Effector memory CD4-positive, alpha-beta T cell (primary cell): ENCODE results near the gene GEMIN2.
A peak's percentile ranks its signal among the peaks of the same experiment; 100 is the strongest.
"Not testable (repeated sequence)": the region's sequence is repeated elsewhere in the genome, so short reads cannot be mapped to it uniquely, and the experiment has no call there.

ENCODE experiments used
- DNase-seq, 3 donors: peaks; one replicate each; pipeline ENCODE4 v3.0.0-alpha.2; 2020
- H3K27ac ChIP-seq: 2 replicates; pipeline ENCODE4 v1.7.0; 2013; ENCODE audit warnings: mild to moderate bottlenecking, low read length, moderate library complexity; ENCODE audit not compliant: insufficient read depth, poor library complexity, severe bottlenecking
- H3K27me3 ChIP-seq: replicated peaks from 2 replicates; pipeline ENCODE4 v1.7.0; 2013; ENCODE audit warnings: mild to moderate bottlenecking, low read length; ENCODE audit not compliant: insufficient read depth, control insufficient read depth, poor library complexity, severe bottlenecking
- H3K36me3 ChIP-seq: 2 replicates; pipeline ENCODE4 v1.7.0; 2013; ENCODE audit warnings: mild to moderate bottlenecking, low read length, moderate library complexity; ENCODE audit not compliant: control insufficient read depth, insufficient read depth
- H3K4me1 ChIP-seq: 2 replicates; pipeline ENCODE4 v1.7.0; 2013; ENCODE audit warnings: low read length, mild to moderate bottlenecking; ENCODE audit not compliant: control insufficient read depth, insufficient read depth, poor library complexity, severe bottlenecking
- H3K4me3 ChIP-seq: 2 replicates; pipeline ENCODE4 v1.7.0; 2013; ENCODE audit warnings: low read length, low read depth, mild to moderate bottlenecking; ENCODE audit not compliant: insufficient read depth, poor library complexity, severe bottlenecking
- H3K9me3 ChIP-seq: 2 replicates; pipeline ENCODE4 v1.7.0; 2013; ENCODE audit warnings: mild to moderate bottlenecking, low read length, moderate library complexity; ENCODE audit not compliant: control insufficient read depth
- total RNA-seq, 3 donors: gene quantifications; one replicate each; lab custom pipeline; 2026; lab: John Stamatoyannopoulos, UW

GEMIN2 gene, protein sequence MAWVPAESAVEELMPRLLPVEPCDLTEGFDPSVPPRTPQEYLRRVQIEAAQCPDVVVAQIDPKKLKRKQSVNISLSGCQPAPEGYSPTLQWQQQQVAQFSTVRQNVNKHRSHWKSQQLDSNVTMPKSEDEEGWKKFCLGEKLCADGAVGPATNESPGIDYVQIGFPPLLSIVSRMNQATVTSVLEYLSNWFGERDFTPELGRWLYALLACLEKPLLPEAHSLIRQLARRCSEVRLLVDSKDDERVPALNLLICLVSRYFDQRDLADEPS
- 5.8 to 9.7 (median 6.8) reads per million in 3 donors for total RNA-seq

DNA sequence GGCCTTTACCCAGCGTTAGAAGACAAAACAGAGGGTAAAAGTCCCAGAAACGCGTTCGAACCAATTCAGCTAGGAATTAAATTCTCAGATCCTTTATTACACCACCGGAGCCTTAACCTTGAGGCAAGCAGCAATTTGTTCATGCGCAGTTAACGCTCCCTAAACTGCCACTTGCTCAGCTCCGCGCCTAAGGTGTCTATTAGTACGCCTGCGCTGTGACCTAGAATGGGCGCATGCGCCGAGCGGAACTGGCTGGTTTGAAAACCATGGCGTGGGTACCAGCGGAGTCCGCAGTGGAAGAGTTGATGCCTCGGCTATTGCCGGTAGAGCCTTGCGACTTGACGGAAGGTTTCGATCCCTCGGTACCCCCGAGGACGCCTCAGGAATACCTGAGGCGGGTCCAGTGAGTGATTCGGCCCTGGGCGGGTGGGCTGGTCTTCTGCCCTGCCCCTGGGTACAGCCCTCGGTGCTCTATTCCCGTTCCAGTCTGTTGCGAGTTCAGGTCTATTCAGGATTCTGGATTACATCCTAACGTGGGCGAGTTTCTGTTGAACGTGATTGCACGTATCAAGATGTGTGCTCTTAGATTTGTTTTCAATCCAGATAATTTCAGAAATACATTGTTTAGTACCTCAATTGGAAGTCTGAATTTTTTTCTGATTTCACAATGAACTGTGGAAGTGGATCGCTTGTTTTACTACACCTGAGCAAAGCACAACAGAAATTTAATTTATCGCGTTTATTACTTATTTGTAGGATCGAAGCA is at the start of gene GEMIN2:
Gene GEMIN2, plus strand, starts transcription at position 251 of the 766 bp plus-strand sequence. Its CDS starts 16 bp downstream, at position 267.
- Histone ChIP-seq H3K4me3 (peak within 1 kb of the TSS; percentile 88), H3K27me3 (no peaks in the 10 kb centered on the region), H3K9me3 (no peaks in the 10 kb centered on the region), H3K36me3 (no peaks in the 10 kb centered on the region), H3K27ac (peak within 1 kb of the TSS; percentile 79), H3K4me1 (peaks cover 5% of the 10 kb centered on the region)
- peak; percentile 88 to 91 (median 88) for DNase-seq

DNA sequence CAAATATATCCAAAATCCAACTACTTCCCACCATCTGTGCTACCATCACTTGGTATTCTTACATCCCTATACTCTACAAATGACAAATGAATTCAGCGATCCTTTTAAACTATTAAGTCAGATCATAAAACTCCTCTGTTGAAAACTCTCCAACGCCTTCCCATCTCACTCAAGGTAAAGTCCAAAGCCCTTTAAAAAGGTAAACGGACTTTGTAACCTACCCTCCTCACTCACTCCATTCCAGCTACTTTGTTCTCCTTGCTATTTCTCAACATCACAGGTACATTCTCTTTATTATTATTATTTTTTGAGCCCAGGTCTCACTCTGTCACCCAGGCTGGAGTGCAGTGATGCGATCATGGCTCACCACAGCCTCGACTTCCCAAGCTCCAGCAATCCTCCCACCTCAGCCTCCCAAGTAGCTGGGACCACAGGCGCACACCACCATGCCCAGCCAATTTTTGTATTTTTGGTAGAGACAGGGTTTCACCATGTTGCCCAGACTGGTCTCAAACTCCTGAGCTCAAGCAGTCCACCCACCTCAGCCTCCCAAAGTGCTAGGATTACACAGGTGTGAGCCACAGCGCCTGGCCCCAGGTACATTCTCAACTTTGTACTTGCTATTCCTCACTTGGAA is 44.8 kb upstream of the GEMIN2 start:
- not testable (repeated sequence) for H3K4me1 ChIP-seq, H3K27me3 ChIP-seq, H3K4me3 ChIP-seq, DNase-seq, H3K27ac ChIP-seq, H3K9me3 ChIP-seq
- H3K36me3 ChIP-seq = peaks cover 41% of the 10 kb centered on the region

DNA sequence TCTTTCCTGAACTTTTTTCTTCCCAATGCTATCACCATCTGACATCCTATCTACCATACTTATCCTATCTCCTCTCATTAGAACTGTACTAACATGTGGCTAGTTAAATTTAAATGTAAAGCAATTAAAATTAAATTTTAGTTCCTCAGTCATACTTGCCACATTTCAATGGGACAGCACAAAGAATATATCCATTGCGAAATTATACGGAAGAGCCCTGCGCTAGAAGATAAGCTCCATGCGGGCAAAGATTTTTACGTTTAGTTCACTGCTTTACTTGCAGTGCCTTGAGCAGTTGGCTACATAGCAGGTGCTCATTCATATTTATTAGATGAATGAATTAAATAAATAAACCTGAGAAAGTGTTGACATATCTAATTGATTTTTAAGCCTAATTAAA is 44.2 kb upstream of the GEMIN2 start:
- DNase-seq = no peak
- Histone ChIP-seq H3K27ac (no peak overlapping the region), H3K27me3 (no peaks in the 10 kb centered on the region), H3K4me1 (no peaks in the 10 kb centered on the region), H3K4me3 (no peak overlapping the region), H3K9me3 (no peaks in the 10 kb centered on the region), H3K36me3 (peaks cover 40% of the 10 kb centered on the region)

- H3K4me1 ChIP-seq = no peaks in the 10 kb centered on the region
- H3K27ac ChIP-seq = no peak overlapping the region
- no peak for DNase-seq
- no peaks in the 10 kb centered on the region for H3K9me3 ChIP-seq
- H3K4me3 ChIP-seq = no peak overlapping the region
- H3K27me3 ChIP-seq = no peaks in the 10 kb centered on the region
- H3K36me3 ChIP-seq = peaks cover 43% of the 10 kb centered on the region
Measured at GRCh38 chr14:39071096-39071495, 43.0 kb upstream of the GEMIN2 start.

DNA sequence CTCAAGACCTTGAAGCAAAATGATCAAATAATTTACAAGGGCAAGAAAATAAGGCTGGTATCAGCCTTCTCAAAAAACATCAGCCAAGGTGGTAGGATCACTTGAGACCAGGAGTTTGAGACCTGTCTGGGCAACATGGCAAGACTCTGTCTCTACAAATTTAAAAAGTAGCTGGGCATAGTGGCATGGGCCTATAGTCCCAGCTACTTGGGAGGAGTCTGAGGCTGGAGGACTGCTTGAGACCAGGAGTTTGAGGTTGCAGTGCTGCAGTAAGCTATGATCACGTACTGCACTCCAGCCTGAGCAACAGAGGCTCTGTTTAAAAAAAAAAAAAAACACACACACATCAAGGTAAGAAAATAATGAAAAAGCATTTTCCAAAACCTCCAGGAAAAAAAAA is 33.2 kb upstream of the GEMIN2 start:
- DNase-seq = no peak
- Histone ChIP-seq H3K4me3 (no peak overlapping the region), H3K4me1 (no peaks in the 10 kb centered on the region), H3K27ac (no peak overlapping the region), H3K36me3 (peaks cover 33% of the 10 kb centered on the region), H3K27me3 (no peaks in the 10 kb centered on the region), H3K9me3 (no peaks in the 10 kb centered on the region)

- Histone ChIP-seq H3K36me3 (peaks cover 42% of the 10 kb centered on the region), H3K27ac (no peak overlapping the region), H3K27me3 (no peaks in the 10 kb centered on the region), H3K4me3 (no peak overlapping the region), H3K9me3 (no peaks in the 10 kb centered on the region), H3K4me1 (no peaks in the 10 kb centered on the region)
- DNase-seq = no peak
Measured at GRCh38 chr14:39083127-39083526, 31.0 kb upstream of the GEMIN2 start.

DNA sequence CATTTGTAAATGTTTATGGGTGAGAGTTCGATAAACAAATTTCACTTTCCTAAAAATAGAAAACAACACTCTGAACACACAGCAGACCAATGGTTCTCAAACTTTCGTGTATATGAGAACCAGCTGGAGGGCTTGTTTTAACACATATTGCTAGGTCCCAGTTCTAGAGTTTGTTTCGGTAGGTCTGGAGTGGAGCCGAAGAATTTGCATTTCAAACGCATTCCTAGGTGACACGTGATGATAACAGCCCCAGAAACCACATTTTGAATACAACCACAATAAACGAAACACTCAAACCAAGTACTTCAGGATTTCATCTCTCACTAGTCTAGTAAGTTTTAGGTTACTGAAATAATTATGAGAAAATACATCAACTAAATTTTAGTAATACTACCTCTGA is 28.2 kb upstream of the GEMIN2 start:
- H3K27me3 ChIP-seq = no peaks in the 10 kb centered on the region

DNA sequence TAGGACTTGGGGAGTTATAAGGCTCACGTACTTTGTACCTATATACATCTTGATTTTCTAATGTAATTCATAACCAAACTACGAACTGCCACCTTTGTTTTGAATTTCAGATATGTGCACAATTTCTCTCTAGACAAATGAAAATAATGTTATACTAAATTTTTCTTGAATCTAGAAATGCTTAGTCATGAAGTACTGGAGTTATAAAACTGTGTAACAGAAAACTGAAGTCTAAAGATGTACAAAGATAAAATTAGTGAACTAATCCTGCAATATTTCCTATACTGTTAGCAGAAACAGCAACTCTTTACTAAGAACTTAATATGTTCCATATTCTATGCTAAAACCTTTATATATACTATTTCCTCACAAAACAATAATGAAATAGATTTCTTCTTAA is 26.6 kb upstream of the GEMIN2 start:
- H3K4me3 ChIP-seq = no peak overlapping the region
- no peaks in the 10 kb centered on the region for H3K9me3 ChIP-seq
- peaks cover 58% of the 10 kb centered on the region for H3K36me3 ChIP-seq
- H3K27ac ChIP-seq = no peak overlapping the region
- no peaks in the 10 kb centered on the region for H3K4me1 ChIP-seq
- H3K27me3 ChIP-seq = no peaks in the 10 kb centered on the region
- DNase-seq = no peak

More for the DNA sequence above, 28.2 kb upstream of the GEMIN2 start:
- DNase-seq = no peak
- H3K4me3 ChIP-seq = no peak overlapping the region
- no peaks in the 10 kb centered on the region for H3K9me3 ChIP-seq
- peaks cover 50% of the 10 kb centered on the region for H3K36me3 ChIP-seq
- H3K27ac ChIP-seq = no peak overlapping the region
- H3K4me1 ChIP-seq = no peaks in the 10 kb centered on the region

DNA sequence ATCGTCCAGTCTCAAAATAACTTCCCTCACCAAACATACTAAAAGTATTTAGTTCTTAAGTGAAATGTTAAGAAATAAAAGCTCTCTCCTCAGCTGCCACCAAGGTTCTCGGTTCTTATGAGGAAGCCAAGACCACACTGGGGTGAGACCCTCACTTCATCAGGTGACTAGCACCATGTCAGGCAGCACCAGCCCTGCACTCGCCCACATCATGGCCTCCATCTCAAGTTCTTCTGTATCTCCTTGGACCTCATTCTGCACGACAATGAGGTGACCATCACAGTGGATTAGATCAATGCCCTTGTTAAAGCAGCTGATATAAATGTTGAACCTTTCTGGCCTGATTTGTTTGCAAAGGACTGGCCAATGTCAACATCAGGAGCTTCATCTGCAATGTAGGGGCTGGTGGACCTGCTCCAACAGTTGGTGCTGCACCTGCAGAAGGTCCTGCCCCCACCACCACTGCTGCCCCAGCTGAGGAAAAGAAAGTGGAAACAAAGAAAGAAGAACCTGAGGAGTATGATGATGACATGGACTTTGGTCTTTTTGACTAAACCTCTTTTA is 23.5 kb upstream of the GEMIN2 start:
- H3K4me3 ChIP-seq = no peak overlapping the region
- H3K27me3 ChIP-seq = no peaks in the 10 kb centered on the region
- peaks cover 56% of the 10 kb centered on the region for H3K36me3 ChIP-seq
- H3K9me3 ChIP-seq = no peaks in the 10 kb centered on the region
- no peaks in the 10 kb centered on the region for H3K4me1 ChIP-seq
- DNase-seq = no peak
- H3K27ac ChIP-seq = no peak overlapping the region
